ENCODE results near the gene GRAMD1A.

DNA sequence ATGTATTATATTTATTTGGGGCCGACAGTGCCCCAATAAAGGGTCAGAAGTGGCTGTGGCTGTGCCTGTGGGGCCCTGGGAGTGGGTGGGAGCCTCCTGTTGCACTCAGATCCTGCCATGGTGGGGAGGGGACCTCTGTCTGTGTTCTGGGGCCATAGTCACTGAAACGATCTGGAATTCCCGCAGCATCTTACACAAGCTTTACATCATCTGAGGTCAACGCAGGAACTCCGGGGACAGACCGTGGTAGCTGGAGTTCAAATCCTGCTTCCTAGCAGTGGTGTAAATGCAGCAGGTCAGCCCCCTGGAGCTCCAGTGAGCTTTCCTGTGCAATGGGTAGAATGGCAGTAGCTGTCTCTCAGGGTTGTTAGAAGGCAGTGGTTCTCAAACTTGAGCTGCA lies 26.3 kb downstream of the GRAMD1A start:
- TF ChIP-seq, protein P1, sequence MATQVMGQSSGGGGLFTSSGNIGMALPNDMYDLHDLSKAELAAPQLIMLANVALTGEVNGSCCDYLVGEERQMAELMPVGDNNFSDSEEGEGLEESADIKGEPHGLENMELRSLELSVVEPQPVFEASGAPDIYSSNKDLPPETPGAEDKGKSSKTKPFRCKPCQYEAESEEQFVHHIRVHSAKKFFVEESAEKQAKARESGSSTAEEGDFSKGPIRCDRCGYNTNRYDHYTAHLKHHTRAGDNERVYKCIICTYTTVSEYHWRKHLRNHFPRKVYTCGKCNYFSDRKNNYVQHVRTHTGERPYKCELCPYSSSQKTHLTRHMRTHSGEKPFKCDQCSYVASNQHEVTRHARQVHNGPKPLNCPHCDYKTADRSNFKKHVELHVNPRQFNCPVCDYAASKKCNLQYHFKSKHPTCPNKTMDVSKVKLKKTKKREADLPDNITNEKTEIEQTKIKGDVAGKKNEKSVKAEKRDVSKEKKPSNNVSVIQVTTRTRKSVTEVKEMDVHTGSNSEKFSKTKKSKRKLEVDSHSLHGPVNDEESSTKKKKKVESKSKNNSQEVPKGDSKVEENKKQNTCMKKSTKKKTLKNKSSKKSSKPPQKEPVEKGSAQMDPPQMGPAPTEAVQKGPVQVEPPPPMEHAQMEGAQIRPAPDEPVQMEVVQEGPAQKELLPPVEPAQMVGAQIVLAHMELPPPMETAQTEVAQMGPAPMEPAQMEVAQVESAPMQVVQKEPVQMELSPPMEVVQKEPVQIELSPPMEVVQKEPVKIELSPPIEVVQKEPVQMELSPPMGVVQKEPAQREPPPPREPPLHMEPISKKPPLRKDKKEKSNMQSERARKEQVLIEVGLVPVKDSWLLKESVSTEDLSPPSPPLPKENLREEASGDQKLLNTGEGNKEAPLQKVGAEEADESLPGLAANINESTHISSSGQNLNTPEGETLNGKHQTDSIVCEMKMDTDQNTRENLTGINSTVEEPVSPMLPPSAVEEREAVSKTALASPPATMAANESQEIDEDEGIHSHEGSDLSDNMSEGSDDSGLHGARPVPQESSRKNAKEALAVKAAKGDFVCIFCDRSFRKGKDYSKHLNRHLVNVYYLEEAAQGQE (IDR thresholded peaks at IDR 0.05; ENCODE audit: low read depth): no peak
- TF ChIP-seq, protein P2, sequence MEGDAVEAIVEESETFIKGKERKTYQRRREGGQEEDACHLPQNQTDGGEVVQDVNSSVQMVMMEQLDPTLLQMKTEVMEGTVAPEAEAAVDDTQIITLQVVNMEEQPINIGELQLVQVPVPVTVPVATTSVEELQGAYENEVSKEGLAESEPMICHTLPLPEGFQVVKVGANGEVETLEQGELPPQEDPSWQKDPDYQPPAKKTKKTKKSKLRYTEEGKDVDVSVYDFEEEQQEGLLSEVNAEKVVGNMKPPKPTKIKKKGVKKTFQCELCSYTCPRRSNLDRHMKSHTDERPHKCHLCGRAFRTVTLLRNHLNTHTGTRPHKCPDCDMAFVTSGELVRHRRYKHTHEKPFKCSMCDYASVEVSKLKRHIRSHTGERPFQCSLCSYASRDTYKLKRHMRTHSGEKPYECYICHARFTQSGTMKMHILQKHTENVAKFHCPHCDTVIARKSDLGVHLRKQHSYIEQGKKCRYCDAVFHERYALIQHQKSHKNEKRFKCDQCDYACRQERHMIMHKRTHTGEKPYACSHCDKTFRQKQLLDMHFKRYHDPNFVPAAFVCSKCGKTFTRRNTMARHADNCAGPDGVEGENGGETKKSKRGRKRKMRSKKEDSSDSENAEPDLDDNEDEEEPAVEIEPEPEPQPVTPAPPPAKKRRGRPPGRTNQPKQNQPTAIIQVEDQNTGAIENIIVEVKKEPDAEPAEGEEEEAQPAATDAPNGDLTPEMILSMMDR (IDR thresholded peaks at IDR 0.05 in 2 of 3, conservative IDR thresholded peaks at IDR 0.05 in 1 of 3; ENCODE audit: borderline replicate concordance in 1 of 3, insufficient read depth in 1 of 3, low read depth in 2 of 3, low read length in 2 of 3): no peak
- no peak for TF ChIP-seq EZH2 (IDR thresholded peaks at IDR 0.05)
- TF ChIP-seq ZNF274 (IDR thresholded peaks at IDR 0.05; ENCODE audit: low read depth, low read length): no peak
- no peak for TF ChIP-seq EZH2phosphoT487 (IDR thresholded peaks at IDR 0.05; ENCODE audit: borderline replicate concordance)
- TF ChIP-seq JUND (IDR thresholded peaks at IDR 0.05): no peak
- TF ChIP-seq POLR2A (IDR thresholded peaks at IDR 0.05; ENCODE audit: borderline replicate concordance, extremely low read depth, insufficient read depth, insufficient read length): no peak
- TF ChIP-seq, protein P3, sequence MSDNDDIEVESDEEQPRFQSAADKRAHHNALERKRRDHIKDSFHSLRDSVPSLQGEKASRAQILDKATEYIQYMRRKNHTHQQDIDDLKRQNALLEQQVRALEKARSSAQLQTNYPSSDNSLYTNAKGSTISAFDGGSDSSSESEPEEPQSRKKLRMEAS (IDR thresholded peaks at IDR 0.05): no peak
- TF ChIP-seq POLR2AphosphoS5 (IDR thresholded peaks at IDR 0.05; ENCODE audit: low read depth, low read length): no peak
- no peak for TF ChIP-seq CEBPB (IDR thresholded peaks at IDR 0.05; ENCODE audit: low read depth)
- TF ChIP-seq, protein P4, sequence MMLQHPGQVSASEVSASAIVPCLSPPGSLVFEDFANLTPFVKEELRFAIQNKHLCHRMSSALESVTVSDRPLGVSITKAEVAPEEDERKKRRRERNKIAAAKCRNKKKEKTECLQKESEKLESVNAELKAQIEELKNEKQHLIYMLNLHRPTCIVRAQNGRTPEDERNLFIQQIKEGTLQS (IDR thresholded peaks at IDR 0.05): no peak
- no peak for TF ChIP-seq SIN3A (IDR thresholded peaks at IDR 0.05; ENCODE audit: low read depth)
